Endodermal cell (in vitro differentiated cells): ENCODE data around the gene CCDC192. TPM values are rescaled to one million over a fixed set of nuclear protein-coding genes. Genes with fewer than 3 reads are reported as not detected.
"Not testable (repeated sequence)": the region's sequence is repeated elsewhere in the genome, so short reads cannot be mapped to it uniquely, and the experiment has no call there.

ENCODE experiments used
- DNase-seq: peaks from one replicate; pipeline ENCODE4 v3.0.0-alpha.2; 2017
- H3K27ac ChIP-seq: 2 replicates; pipeline ENCODE4 v1.5.1; 2013; ENCODE audit warnings: mild to moderate bottlenecking, low read depth, low read length, moderate library complexity
- H3K27me3 ChIP-seq: 2 replicates; pipeline ENCODE4 v1.6.1; 2013; ENCODE audit warnings: mild to moderate bottlenecking, low read length, moderate library complexity; ENCODE audit not compliant: insufficient read depth, control insufficient read depth, poor library complexity, severe bottlenecking
- H3K36me3 ChIP-seq: 2 replicates; pipeline ENCODE4 v1.7.0; 2013; ENCODE audit warnings: mild to moderate bottlenecking, low read length, moderate library complexity; ENCODE audit not compliant: control insufficient read depth, insufficient read depth
- H3K4me1 ChIP-seq: one replicate; pipeline ENCODE4 v1.7.0; 2013; ENCODE audit warnings: low read length; ENCODE audit not compliant: control insufficient read depth, insufficient read depth
- H3K4me3 ChIP-seq: 2 replicates; pipeline ENCODE4 v1.5.1; 2013; ENCODE audit warnings: mild to moderate bottlenecking, low read length, moderate library complexity
- H3K9ac ChIP-seq: 2 replicates; pipeline ENCODE4 v1.6.1; 2013; ENCODE audit warnings: mild to moderate bottlenecking, low read length, moderate library complexity; ENCODE audit not compliant: poor library complexity, severe bottlenecking; ENCODE audit errors: extremely low read depth
- H3K9me3 ChIP-seq: 2 replicates; pipeline ENCODE4 v1.6.1; 2013; ENCODE audit warnings: mild to moderate bottlenecking, low read length, moderate library complexity; ENCODE audit not compliant: control insufficient read depth
- H3K27ac Mint-ChIP-seq: 2 replicates; pipeline ENCODE4 v1.8.0; 2020; ENCODE audit warnings: mixed read lengths
- H3K27me3 Mint-ChIP-seq: 2 replicates; pipeline ENCODE4 v1.8.0; 2021; ENCODE audit warnings: mild to moderate bottlenecking, mixed read lengths; ENCODE audit not compliant: insufficient read depth
- H3K36me3 Mint-ChIP-seq: 2 replicates; pipeline ENCODE4 v1.8.0; 2020; ENCODE audit warnings: low read depth, mixed read lengths
- H3K4me1 Mint-ChIP-seq: 2 replicates; pipeline ENCODE4 v1.8.0; 2020; ENCODE audit warnings: mixed read lengths
- H3K4me3 Mint-ChIP-seq: 2 replicates; pipeline ENCODE4 v1.8.0; 2020; ENCODE audit warnings: mild to moderate bottlenecking, moderate library complexity, mixed read lengths
- H3K9me3 Mint-ChIP-seq: 2 replicates; pipeline ENCODE4 v1.8.0; 2020; ENCODE audit warnings: mild to moderate bottlenecking, mixed read lengths
- WGBS, 2 experiments: methylation state at CpG; one replicate each; pipeline versions ENCODE4 v1.1.5 to v1.1.7; 2013; ENCODE audit warnings: missing lambda C conversion rate in 2 of 2, mixed read lengths in 1 of 2; ENCODE audit not compliant: insufficient coverage in 1 of 2, insufficient read length in 1 of 2; 5-methylcytosine and 5-hydroxymethylcytosine counted together
- total RNA-seq, 2 donors: library from RNA; stranded (reverse); fragmentation: NEBNext Ultra II Directional in 1 of 2; extraction: Animal tissue kit (Norgen Biotek cat#: 25700) in 1 of 2; gene quantifications; 2 replicates in 1 of 2; 3 replicates in 1 of 2; pipeline ENCODE4 v1.2.1, GENCODE V29; 2021
- TF ChIP-seq, protein P1 (sequence below): fragments of 200-600 bp; sonication (generic); conservative IDR thresholded peaks from 2 replicates; pipeline ENCODE4 v1.5.0; 2021; ENCODE audit warnings: antibody characterized with exemption, mild to moderate bottlenecking

CCDC192 gene
- total RNA-seq, 2 donors from 2014 or later = 0.48 to 1.3 TPM

DNA sequence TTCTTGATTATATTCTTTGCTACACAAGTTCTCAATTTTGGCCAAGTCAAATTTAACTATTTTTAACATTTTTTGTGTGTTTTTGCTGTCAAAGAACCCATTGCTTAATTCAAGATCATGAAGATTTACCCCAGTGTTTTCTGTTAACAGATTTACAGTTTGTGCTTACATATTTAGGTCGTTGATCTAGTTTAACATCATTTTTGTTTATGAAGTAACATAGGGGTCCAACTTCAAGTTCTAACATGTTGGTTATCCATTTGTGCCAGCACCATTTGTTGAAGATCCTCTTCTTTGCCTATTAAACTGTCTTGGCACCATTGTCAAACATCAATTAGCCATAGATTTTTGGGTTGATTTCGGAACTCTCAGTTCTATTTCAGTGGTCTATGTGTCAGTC, 71.0 kb downstream of the CCDC192 start:
- TF ChIP-seq, protein P1, sequence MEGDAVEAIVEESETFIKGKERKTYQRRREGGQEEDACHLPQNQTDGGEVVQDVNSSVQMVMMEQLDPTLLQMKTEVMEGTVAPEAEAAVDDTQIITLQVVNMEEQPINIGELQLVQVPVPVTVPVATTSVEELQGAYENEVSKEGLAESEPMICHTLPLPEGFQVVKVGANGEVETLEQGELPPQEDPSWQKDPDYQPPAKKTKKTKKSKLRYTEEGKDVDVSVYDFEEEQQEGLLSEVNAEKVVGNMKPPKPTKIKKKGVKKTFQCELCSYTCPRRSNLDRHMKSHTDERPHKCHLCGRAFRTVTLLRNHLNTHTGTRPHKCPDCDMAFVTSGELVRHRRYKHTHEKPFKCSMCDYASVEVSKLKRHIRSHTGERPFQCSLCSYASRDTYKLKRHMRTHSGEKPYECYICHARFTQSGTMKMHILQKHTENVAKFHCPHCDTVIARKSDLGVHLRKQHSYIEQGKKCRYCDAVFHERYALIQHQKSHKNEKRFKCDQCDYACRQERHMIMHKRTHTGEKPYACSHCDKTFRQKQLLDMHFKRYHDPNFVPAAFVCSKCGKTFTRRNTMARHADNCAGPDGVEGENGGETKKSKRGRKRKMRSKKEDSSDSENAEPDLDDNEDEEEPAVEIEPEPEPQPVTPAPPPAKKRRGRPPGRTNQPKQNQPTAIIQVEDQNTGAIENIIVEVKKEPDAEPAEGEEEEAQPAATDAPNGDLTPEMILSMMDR = no peak
- Histone ChIP-seq H3K9me3 (no peaks in the 10 kb centered on the region), H3K4me3 (no peak overlapping the region), H3K27me3 (no peaks in the 10 kb centered on the region), H3K9ac (no peak overlapping the region), H3K36me3 (no peaks in the 10 kb centered on the region), H3K4me1 (no peaks in the 10 kb centered on the region), H3K27ac (no peak overlapping the region)
- Mint-ChIP-seq H3K4me3 (no peak overlapping the region), H3K9me3 (peaks cover 21% of the 10 kb centered on the region), H3K27ac (no peak overlapping the region), H3K4me1 (no peaks in the 10 kb centered on the region), H3K27me3 (no peaks in the 10 kb centered on the region), H3K36me3 (peaks cover 2% of the 10 kb centered on the region)
- no peak for DNase-seq
- WGBS, 2 experiments = 83 to 85% methylated on average over 1 to 2 of the region's 2 CpGs

DNA sequence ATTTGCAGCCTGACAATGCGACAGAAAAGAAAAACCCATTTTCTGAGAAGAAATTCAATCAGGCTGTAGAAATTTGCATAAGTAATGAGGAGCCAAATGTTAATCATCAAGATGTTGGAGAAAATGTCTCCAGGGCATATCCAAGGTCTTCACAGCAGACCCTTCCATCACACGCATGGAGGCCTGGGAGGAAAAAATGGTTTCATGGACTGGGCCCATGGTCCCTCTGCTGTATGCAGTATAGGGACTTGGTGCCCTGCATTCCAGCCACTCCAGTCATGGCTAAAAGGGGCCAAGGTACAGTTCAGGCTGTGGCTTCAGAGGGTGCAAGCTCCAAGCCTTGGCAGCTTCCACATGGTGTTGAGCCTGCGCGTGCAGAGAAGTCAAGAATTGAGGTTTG, 73.3 kb downstream of the CCDC192 start:
- H3K9me3 ChIP-seq = no peaks in the 10 kb centered on the region
- no peaks in the 10 kb centered on the region for H3K36me3 ChIP-seq
- DNase-seq = no peak
- no peaks in the 10 kb centered on the region for H3K27me3 Mint-ChIP-seq
- WGBS, 2 experiments = 93 to 98% methylated on average over 4 of the region's 4 CpGs
- no peak overlapping the region for H3K27ac Mint-ChIP-seq
- H3K36me3 Mint-ChIP-seq = peaks cover 2% of the 10 kb centered on the region
- H3K9me3 Mint-ChIP-seq = peaks cover 24% of the 10 kb centered on the region
- H3K4me3 ChIP-seq = no peak overlapping the region
- no peaks in the 10 kb centered on the region for H3K4me1 ChIP-seq
- H3K4me3 Mint-ChIP-seq = no peak overlapping the region
- no peak overlapping the region for H3K27ac ChIP-seq
- no peaks in the 10 kb centered on the region for H3K4me1 Mint-ChIP-seq
- no peaks in the 10 kb centered on the region for H3K27me3 ChIP-seq
- TF ChIP-seq, protein P1 = no peak
- H3K9ac ChIP-seq = no peak overlapping the region

DNA sequence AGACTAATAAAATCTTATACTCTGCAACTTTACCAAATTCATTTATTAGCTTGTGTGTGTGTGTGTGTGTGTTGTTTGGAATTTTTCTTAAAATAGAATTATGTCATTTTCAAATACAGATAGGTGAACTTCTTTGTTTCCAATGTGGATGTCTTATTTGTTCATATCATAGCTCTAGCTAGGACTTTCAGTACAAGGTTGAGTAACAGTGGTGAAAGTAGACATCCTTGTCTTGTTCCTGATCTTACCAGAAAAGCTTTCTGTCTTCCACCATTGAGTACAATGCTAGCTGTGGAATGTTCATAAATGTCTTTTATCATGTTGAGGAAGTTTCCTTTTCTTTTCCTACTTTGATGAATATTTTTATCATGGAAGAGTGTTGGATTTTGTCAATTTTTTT, 74.8 kb downstream of the CCDC192 start:
- DNase-seq = no peak
- no peaks in the 10 kb centered on the region for H3K27me3 ChIP-seq
- no peaks in the 10 kb centered on the region for H3K9me3 ChIP-seq
- Mint-ChIP-seq H3K36me3 (peaks cover 2% of the 10 kb centered on the region), H3K27me3 (no peaks in the 10 kb centered on the region), H3K9me3 (peaks cover 24% of the 10 kb centered on the region), H3K4me1 (no peaks in the 10 kb centered on the region), H3K4me3 (no peak overlapping the region), H3K27ac (no peak overlapping the region)
- H3K36me3 ChIP-seq = no peaks in the 10 kb centered on the region
- no peak overlapping the region for H3K4me3 ChIP-seq
- no peak overlapping the region for H3K27ac ChIP-seq
- no peak overlapping the region for H3K9ac ChIP-seq
- TF ChIP-seq, protein P1 = no peak
- no peaks in the 10 kb centered on the region for H3K4me1 ChIP-seq

DNA sequence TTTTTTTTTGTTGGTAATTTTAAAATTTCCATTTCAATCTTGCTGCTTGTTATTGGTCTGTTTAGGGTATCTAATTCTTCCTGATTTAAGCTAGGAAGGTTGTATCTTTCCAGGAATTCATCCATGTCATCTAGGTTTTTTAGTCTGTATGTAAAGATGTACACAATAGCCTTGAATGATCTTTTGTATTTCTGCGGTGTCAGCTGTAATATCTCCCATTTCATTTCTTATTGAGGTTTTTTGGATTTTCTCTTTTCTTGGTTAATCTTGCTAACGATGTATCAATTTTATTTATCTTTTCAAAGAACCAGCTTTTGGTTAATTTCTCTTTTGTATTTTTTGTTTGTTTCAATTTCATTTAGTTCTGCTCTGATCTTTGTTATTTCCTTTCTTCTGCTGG, 79.3 kb downstream of the CCDC192 start:
- 93% methylated on average over 2 of the region's 2 CpGs; no CpG with 5 or more reads in 1 of the 2 experiments for WGBS, 2 experiments

More for the DNA sequence above, 79.3 kb downstream of the CCDC192 start:
- not testable (repeated sequence) for H3K36me3 Mint-ChIP-seq, H3K4me3 ChIP-seq, H3K27me3 Mint-ChIP-seq, H3K36me3 ChIP-seq, H3K9me3 ChIP-seq, H3K4me3 Mint-ChIP-seq, H3K27ac ChIP-seq, H3K4me1 ChIP-seq, H3K9ac ChIP-seq, H3K9me3 Mint-ChIP-seq, DNase-seq, H3K4me1 Mint-ChIP-seq, H3K27ac Mint-ChIP-seq, H3K27me3 ChIP-seq
